ENCODE results near the gene TMEM42. TPM values are rescaled to one million over a fixed set of nuclear protein-coding genes. Genes with fewer than 3 reads are reported as not detected.

Gene TMEM42
- total and polyA plus RNA-seq, 2 of the 4 experiments (the other 2 are of a cell fraction): 13.1 to 24.7 TPM

DNA sequence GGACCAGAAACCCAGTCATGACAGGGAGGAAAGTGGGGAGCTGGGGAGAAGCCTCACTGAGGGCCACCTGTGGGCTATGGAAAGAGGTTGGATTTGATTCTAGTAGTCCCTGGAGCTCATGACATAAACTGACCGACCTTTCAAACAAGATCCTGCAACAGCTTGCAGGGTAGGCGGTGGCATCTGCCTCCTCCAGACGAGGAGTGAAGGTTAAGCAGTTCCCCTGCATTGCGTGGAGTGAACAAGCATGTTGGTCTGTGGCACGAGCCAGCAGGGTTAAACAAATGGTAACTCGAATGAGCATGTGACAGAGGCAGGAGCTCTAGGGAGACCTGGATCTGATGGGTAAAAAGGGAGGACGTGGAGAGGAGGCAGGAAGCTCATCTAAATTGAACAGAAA lies 25.4 kb downstream of the TMEM42 start:
- Histone ChIP-seq H3K4me2 (ENCODE audit: low read depth, low read length) (no peak overlapping the region), H3K4me3 (ENCODE audit: insufficient read depth, low read depth, low read length) (no peak overlapping the region), H2AK9ac (replicated peaks; ENCODE audit: low read depth, low read length, poor library complexity) (peak overlapping the region; percentile 90), H2AFZ (replicated peaks; ENCODE audit: low read length, poor library complexity) (peak overlapping the region; percentile 58), H2BK20ac (ENCODE audit: low read depth, low read length) (peak overlapping the region; percentile 97), H4K91ac (ENCODE audit: insufficient read depth, low read depth, low read length) (peak overlapping the region; percentile 90), H3K9me3 (ENCODE audit: control insufficient read depth, insufficient read depth, low read length) (peaks cover 3% of the 10 kb centered on the region; the same call in 1 of the 2 replicates), H4K8ac (ENCODE audit: low read depth in 2 of 2, low read length in 2 of 2) (no peak overlapping the region; a peak in 1 of 4 replicates), H3K9ac (ENCODE audit: low read depth, low read length) (no peak overlapping the region), H3K27ac (ENCODE audit: insufficient read depth, low read length) (no peak overlapping the region), H3K36me3 (ENCODE audit: control insufficient read depth, insufficient read depth, low read length) (no peaks in the 10 kb centered on the region), H2BK15ac (ENCODE audit: low read depth, low read length) (peak overlapping the region; percentile 97; the same call in 2 of the 3 replicates), H3K14ac (replicated peaks; ENCODE audit: low read depth, low read length) (peak overlapping the region; percentile 50; the same call in 1 of the 2 replicates), H3K56ac (ENCODE audit: extremely low read depth, insufficient read depth, low read length) (no peak overlapping the region), H3K27me3 (ENCODE audit: control insufficient read depth, insufficient read depth, low read length) (no peaks in the 10 kb centered on the region), H4K5ac (ENCODE audit: low read depth, low read length) (no peak overlapping the region), H3K23ac (ENCODE audit: low read depth, low read length) (no peak overlapping the region), H2BK5ac (ENCODE audit: low read depth, low read length, poor library complexity, severe bottlenecking) (peak overlapping the region; percentile 53), H3K79me1 (ENCODE audit: low read depth in 1 of 2, low read length in 2 of 2) (peaks cover 0 to 4% of the 10 kb centered on the region in 2 experiments; a peak in 1 of 4 replicates), H2BK120ac (ENCODE audit: low read depth, low read length) (peak overlapping the region; percentile 81), H3K9me1 (ENCODE audit: insufficient read depth, low read length) (peaks cover 33% of the 10 kb centered on the region), H3K4me1 (ENCODE audit: control insufficient read depth, insufficient read depth, low read length) (peaks cover 23% of the 10 kb centered on the region), H4K20me1 (ENCODE audit: insufficient read depth, low read length) (no peaks in the 10 kb centered on the region), H2AK5ac (ENCODE audit: low read depth, low read length) (peak overlapping the region; percentile 99), H3K18ac (ENCODE audit: low read depth, low read length) (no peak overlapping the region), H3K4ac (ENCODE audit: low read depth, low read length) (peak overlapping the region; percentile 90)
- TF ChIP-seq MXI1 (IDR thresholded peaks at IDR 0.05; ENCODE audit: borderline replicate concordance, low read depth, low read length) (no peak), FOS (IDR thresholded peaks at IDR 0.05; ENCODE audit: low read depth, low read length) (no peak), CEBPB (IDR thresholded peaks at IDR 0.05; ENCODE audit: low read depth, low read length) (no peak), RAD21 (IDR thresholded peaks at IDR 0.05; ENCODE audit: low read length) (no peak), MAFK (IDR thresholded peaks at IDR 0.05; ENCODE audit: low read depth, low read length) (no peak), RCOR1 (IDR thresholded peaks at IDR 0.05; ENCODE audit: insufficient replicate concordance, low read length) (no peak)
- TF ChIP-seq, protein P1, sequence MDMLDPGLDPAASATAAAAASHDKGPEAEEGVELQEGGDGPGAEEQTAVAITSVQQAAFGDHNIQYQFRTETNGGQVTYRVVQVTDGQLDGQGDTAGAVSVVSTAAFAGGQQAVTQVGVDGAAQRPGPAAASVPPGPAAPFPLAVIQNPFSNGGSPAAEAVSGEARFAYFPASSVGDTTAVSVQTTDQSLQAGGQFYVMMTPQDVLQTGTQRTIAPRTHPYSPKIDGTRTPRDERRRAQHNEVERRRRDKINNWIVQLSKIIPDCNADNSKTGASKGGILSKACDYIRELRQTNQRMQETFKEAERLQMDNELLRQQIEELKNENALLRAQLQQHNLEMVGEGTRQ (IDR thresholded peaks at IDR 0.05; ENCODE audit: low read depth, low read length): no peak
- in situ Hi-C loops (cut with MboI; ENCODE audit: low sequenced_read_pairs) (loop anchor here (25.0 kb wide), 1 partner anchor 550 kb away; the partner anchor contains the start of gene TCAIM), intact Hi-C loops (cut with micrococcal nuclease) (no loop called here), dilution Hi-C loops (cut with HindIII; ENCODE audit: low sequenced_read_pairs, unreplicated experiment) (no loop called here)
- no TSS peak for BruUV-seq (replicated peaks)
- ATAC-seq (ENCODE audit: low read depth) (no peak), DNase-seq (no peak)
- ChIA-PET CTCF (no interaction called here), POLR2A (ENCODE audit: unreplicated experiment) (no interaction called here)
- 78% methylated on average over 4 of the region's 7 CpGs; no CpG with 5 or more reads in 1 of the 2 experiments for WGBS, 2 experiments (ENCODE audit: extremely low coverage in 2 of 2, insufficient read length in 1 of 2)
